ENCODE data around the gene BTBD9.

DNA sequence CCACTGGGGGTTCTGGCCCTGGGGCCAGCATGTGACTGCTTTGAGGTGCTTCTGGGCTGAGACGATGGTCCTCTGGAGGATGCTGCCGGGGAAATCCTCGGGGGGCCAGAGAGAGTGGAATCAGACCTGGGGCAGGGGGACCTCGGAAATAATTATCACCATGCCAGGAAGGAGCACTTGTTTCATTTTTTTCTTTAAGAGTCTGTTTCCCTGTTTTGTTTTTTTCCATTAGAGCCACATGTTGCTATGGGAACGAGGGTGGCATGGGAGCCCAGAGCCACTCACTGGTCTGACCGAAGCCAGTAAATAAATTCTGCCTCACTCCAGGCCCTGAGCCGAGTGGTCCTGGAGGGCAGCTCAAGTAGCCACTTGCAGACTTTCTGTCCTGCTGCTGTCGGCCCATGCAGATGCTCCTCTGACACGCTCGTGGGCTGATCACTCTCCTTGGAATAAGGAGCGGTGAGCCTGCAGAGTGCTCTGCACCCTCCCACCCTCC lies 455.1 kb downstream of the BTBD9 start:
- no peak for TF ChIP-seq EZH2 (IDR thresholded peaks at IDR 0.05)
- TF ChIP-seq POLR2AphosphoS5 (IDR thresholded peaks at IDR 0.05; ENCODE audit: borderline replicate concordance, low read depth, low read length), result no peak
- no peak for TF ChIP-seq FOXP2 (optimal IDR thresholded peaks at IDR 0.05; ENCODE audit: control extremely low read depth, extremely low read length, insufficient read depth)
